Astrocyte (in vitro differentiated cells and primary cell): ENCODE measurements around the gene ERCC8.
A peak's percentile ranks its signal among the peaks of the same experiment; 100 is the strongest.

ENCODE experiments used
- EZH2 ChIP-seq: IDR thresholded peaks from 2 replicates; pipeline ENCODE4 v1.6.1; 2012; ENCODE audit warnings: mild to moderate bottlenecking, low read length, inconsistent platforms; ENCODE audit not compliant: insufficient read depth
- TF ChIP-seq, protein P1 (sequence below): IDR thresholded peaks from 2 replicates; pipeline ENCODE4 v1.5.1; 2011; ENCODE audit warnings: low read depth, mild to moderate bottlenecking, inconsistent platforms, low read length, moderate library complexity; ENCODE audit not compliant: insufficient read depth

- TF ChIP-seq, protein P1, sequence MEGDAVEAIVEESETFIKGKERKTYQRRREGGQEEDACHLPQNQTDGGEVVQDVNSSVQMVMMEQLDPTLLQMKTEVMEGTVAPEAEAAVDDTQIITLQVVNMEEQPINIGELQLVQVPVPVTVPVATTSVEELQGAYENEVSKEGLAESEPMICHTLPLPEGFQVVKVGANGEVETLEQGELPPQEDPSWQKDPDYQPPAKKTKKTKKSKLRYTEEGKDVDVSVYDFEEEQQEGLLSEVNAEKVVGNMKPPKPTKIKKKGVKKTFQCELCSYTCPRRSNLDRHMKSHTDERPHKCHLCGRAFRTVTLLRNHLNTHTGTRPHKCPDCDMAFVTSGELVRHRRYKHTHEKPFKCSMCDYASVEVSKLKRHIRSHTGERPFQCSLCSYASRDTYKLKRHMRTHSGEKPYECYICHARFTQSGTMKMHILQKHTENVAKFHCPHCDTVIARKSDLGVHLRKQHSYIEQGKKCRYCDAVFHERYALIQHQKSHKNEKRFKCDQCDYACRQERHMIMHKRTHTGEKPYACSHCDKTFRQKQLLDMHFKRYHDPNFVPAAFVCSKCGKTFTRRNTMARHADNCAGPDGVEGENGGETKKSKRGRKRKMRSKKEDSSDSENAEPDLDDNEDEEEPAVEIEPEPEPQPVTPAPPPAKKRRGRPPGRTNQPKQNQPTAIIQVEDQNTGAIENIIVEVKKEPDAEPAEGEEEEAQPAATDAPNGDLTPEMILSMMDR = peak; percentile 16
- no peak for TF ChIP-seq EZH2
These were observed 14.3 kb upstream of the ERCC8 start for GRCh38 chr5:60959156-60959555.
